Colonic mucosa (tissue), 4 donors: ENCODE data around the gene SH2D1B. TPM values are rescaled to one million over a fixed set of nuclear protein-coding genes. Genes with fewer than 3 reads are reported as not detected.

Source experiments
- DNase-seq: peaks from one replicate; pipeline ENCODE4 v3.0.0-alpha.2; 2020
- H3K27ac ChIP-seq: fragments of 200-600 bp; one replicate; pipeline ENCODE4 v1.8.0; 2021
- H3K27me3 ChIP-seq: fragments of 200-600 bp; one replicate; pipeline ENCODE4 v1.8.0; 2021
- H3K36me3 ChIP-seq: fragments of 200-600 bp; one replicate; pipeline ENCODE4 v1.8.0; 2021
- H3K4me1 ChIP-seq: fragments of 200-600 bp; one replicate; pipeline ENCODE4 v1.8.0; 2021; ENCODE audit warnings: mild to moderate bottlenecking
- H3K4me3 ChIP-seq: fragments of 200-600 bp; one replicate; pipeline ENCODE4 v1.8.0; 2021
- H3K9ac ChIP-seq, 2 donors: one replicate each; pipeline ENCODE4 v1.7.0; 2013; ENCODE audit warnings: control low read depth in 2 of 2, low read depth in 2 of 2, low read length in 2 of 2
- H3K9me3 ChIP-seq: fragments of 200-600 bp; one replicate; pipeline ENCODE4 v1.8.0; 2021
- intact Hi-C: fragments of 100-400 bp; cut with DNase I; formaldehyde crosslinking; loops from one replicate; pipeline ENCODE4 v1.14.1; 2022
- total RNA-seq, 2 donors: library from RNA; stranded (reverse); fragmentation: NEBNext Ultra II Directional in 1 of 2; extraction: Animal tissue kit (Norgen Biotek cat#: 25700) in 1 of 2; gene quantifications; one replicate each; pipeline ENCODE4 v1.2.1, GENCODE V29; 2021
- TF ChIP-seq, protein P1 (sequence below): fragments of 200-600 bp; IDR thresholded peaks from one replicate; pipeline ENCODE4 v1.8.0; 2022; ENCODE audit warnings: antibody characterized with exemption, mild to moderate bottlenecking
- donor health status: healthy.
- donor health status: DM: no; HTN: no; CAD: no.
- donor health status: DM: no; HTN: no; CAD: no.

The SH2D1B gene
- total RNA-seq, 2 donors from 2014 or later, result 0.27 to 0.69 TPM

DNA sequence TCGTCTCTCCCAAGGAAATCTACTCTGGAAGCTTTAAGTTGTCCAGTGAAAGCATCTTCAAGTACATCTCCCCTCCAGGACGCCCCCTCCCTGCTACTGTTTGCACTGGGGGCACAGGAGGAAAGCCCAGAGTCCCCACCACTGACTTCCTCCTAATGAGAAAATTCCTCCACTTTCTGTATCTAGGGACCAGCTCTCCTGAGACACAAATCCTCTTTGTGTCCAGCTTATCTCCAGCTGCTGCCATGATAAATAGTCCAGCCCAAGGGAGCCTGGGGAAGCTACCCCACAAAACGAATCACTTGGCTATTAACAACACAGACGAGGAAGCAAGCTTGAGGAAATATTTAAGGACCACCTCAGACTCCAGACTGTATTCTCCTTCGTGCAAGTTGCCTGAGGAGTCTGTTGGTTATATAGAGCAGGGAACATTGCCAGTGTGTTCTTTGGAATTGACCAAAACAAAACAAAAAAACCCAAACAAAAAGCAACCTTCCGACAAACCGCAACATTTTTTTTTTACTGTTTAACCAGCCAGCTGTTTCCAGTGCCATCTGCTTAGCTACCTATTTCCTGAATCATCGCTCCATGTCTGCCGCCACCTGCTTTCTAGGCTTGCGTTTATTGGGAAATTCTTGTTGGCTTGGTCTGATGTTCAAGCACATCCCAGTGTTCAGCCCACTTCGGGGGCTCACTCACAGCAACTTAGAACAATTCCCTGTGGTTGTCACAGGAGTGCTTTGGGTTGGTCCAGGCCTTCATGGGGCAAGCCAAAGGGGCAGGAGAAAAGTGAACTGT lies 22.7 kb downstream of the SH2D1B start:
- Histone ChIP-seq H3K36me3 (no peaks in the 10 kb centered on the region), H3K4me1 (no peaks in the 10 kb centered on the region), H3K4me3 (no peak overlapping the region), H3K9ac (peak overlapping the region in 1 of 2 donors; percentile 65), H3K27ac (peak overlapping the region; percentile 50), H3K27me3 (no peaks in the 10 kb centered on the region), H3K9me3 (no peaks in the 10 kb centered on the region)
- TF ChIP-seq, protein P1, sequence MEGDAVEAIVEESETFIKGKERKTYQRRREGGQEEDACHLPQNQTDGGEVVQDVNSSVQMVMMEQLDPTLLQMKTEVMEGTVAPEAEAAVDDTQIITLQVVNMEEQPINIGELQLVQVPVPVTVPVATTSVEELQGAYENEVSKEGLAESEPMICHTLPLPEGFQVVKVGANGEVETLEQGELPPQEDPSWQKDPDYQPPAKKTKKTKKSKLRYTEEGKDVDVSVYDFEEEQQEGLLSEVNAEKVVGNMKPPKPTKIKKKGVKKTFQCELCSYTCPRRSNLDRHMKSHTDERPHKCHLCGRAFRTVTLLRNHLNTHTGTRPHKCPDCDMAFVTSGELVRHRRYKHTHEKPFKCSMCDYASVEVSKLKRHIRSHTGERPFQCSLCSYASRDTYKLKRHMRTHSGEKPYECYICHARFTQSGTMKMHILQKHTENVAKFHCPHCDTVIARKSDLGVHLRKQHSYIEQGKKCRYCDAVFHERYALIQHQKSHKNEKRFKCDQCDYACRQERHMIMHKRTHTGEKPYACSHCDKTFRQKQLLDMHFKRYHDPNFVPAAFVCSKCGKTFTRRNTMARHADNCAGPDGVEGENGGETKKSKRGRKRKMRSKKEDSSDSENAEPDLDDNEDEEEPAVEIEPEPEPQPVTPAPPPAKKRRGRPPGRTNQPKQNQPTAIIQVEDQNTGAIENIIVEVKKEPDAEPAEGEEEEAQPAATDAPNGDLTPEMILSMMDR, result no peak
- DNase-seq, result no peak
- intact Hi-C loops, result loop anchor here (10.0 kb wide), 1 partner anchor 104 kb away; no protein-coding TSS in a partner anchor

DNA sequence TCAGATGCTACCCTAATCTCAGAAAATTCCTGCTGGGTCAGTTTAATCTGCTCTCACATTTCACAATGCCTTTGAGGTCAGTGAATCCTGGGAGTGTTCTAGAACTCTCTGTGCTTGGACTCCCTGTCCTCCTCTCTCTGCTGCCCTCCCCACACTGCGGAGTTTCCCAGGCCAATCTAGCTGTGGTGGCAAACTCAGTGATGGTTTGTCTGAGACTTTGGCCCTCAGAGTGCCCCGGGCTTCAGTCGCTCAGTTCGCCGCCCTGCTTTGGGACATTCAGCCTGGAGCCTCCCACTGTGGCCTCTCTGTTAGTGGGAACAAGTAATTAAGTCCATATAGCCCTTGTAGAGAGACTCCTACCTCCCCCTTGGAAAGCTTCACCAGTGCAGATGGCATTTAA lies 23.3 kb downstream of the SH2D1B start:
- Histone ChIP-seq H3K4me1 (no peaks in the 10 kb centered on the region), H3K36me3 (no peaks in the 10 kb centered on the region), H3K27me3 (no peaks in the 10 kb centered on the region), H3K4me3 (no peak overlapping the region), H3K9me3 (no peaks in the 10 kb centered on the region), H3K27ac (peak overlapping the region; percentile 50), H3K9ac (no peak overlapping the region)
- intact Hi-C loops, result loop anchor here (10.0 kb wide), 1 partner anchor 104 kb away; no protein-coding TSS in a partner anchor
- TF ChIP-seq, protein P1, result no peak
- DNase-seq, result no peak

DNA sequence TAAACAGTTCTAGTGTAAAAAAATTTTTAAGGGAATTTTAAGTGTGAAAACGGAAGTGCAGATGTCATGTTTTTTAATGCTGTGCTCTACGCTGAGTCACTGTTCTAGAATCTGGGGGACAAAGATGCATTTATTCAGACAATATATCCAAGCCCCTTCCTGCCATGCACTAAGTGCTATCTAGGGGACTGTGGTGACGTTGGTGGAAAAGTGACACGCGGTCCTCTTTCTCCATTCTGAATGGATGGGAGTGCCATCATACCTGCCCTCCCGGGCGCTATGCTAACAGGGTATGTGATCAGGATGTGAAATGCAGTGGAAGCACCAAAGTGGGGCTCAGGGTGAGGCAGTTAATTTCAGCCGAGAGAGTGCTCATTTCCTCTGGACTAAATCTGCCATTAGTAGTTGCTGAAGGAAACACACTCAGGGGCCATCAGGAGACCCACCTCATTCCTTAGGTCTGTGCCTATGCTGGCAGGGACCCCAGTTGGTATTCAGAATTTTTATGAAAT lies 23.8 kb downstream of the SH2D1B start:
- H3K4me3 ChIP-seq, result no peak overlapping the region
- TF ChIP-seq, protein P1, result no peak
- no peak overlapping the region for H3K9ac ChIP-seq
- no peaks in the 10 kb centered on the region for H3K27me3 ChIP-seq
- H3K4me1 ChIP-seq, result no peaks in the 10 kb centered on the region
- peak overlapping the region; percentile 50 for H3K27ac ChIP-seq
- intact Hi-C loops, result loop anchor here (10.0 kb wide), 1 partner anchor 103 kb away; no protein-coding TSS in a partner anchor
- H3K9me3 ChIP-seq, result no peaks in the 10 kb centered on the region
- DNase-seq, result no peak
- H3K36me3 ChIP-seq, result no peaks in the 10 kb centered on the region

DNA sequence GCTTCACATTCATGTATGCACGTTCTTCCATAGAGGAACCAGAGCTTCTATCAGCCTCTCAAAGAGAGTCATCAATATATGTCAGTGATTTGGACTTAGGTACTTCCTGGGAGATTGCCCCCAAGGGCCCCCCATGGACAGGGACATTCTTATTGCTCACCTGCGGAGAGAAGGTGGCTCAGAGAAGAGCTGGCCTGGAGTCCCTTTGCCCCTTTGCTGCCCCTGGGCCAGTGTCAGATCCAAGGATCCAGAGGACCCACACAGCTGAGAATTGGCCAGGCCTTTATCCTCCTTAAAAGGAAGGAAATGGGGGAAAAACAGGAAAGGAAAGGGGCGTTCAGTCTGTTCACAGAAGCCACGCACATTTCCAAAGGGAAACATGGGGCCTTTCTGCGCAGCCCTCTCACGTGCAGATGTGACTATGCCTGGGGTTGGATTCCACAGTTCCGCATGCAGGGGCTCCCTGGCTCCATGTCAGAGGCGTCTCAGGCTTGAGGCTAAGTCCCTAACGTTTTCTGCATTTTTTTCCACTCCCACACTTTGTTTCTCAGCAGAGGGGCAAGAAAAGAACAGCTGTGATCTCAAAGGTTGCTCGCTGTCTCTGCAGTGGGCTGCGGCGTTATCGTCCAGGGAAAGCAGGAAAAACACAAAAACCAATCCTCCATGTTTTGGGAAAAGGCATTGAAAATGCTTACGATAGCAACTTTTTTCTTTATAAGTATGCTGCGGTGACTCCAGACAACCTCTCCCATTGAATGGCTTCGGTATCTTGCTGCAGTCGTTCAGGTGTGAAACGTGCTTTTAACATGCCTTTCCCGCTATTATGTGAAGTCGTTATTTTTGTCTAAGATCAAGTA lies 24.5 kb downstream of the SH2D1B start:
- no peak overlapping the region for H3K9ac ChIP-seq
- no peak for DNase-seq
- no peak overlapping the region for H3K27ac ChIP-seq
- H3K9me3 ChIP-seq, result no peaks in the 10 kb centered on the region
- TF ChIP-seq, protein P1, result no peak
- no peaks in the 10 kb centered on the region for H3K4me1 ChIP-seq
- H3K27me3 ChIP-seq, result no peaks in the 10 kb centered on the region
- no peak overlapping the region for H3K4me3 ChIP-seq
- no peaks in the 10 kb centered on the region for H3K36me3 ChIP-seq
- intact Hi-C loops, result loop anchor here (10.0 kb wide), 1 partner anchor 103 kb away; no protein-coding TSS in a partner anchor
